Ecto neural progenitor cell (in vitro differentiated cells): Measurements from ENCODE around the gene CXCR4.

Source experiments
- DNase-seq: peaks from one replicate; pipeline ENCODE4 v3.0.0-alpha.2; 2018; ENCODE audit warnings: low spot score

Gene CXCR4

DNA sequence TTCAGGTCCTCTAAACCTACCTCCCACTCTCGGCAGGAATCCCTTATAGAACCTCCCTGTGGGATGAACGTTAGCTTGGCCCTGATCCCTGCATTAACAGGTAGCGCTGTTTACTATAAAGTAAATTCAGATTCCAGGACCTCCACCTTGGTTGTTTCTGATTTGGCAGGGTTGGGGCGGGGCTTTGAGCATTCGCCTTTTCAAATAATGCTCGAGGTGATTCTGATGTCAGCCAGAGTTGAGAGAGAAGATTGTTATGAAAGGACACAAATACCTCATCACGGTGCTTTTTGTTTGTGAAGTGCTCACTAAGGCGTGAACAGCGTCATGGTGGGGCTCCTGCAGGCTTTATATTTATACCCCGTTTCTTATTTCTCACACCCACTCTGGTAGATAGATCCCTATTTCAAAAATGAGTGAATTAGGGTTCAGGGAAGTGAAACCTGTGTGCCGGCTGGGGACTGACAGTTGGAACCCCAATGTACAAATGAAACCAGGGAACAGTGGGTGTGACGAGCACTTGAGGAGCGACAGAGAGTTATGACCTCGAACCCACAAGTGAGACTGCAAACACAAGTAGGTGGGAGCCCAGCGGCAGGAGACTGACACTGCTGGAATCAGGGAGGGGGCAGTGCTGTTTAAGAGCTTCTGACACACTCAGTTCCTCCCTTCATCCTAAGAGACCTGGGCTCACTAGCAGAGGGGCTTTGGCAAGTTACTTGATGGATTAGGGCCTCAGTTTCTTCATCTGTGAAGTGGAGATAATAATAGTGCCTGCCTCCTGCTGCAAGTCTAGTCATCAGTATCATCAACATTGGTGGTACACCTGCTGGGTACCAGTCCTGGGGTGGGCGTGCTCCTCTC is 14.2 kb upstream of the CXCR4 start:
- DNase-seq: no peak

DNA sequence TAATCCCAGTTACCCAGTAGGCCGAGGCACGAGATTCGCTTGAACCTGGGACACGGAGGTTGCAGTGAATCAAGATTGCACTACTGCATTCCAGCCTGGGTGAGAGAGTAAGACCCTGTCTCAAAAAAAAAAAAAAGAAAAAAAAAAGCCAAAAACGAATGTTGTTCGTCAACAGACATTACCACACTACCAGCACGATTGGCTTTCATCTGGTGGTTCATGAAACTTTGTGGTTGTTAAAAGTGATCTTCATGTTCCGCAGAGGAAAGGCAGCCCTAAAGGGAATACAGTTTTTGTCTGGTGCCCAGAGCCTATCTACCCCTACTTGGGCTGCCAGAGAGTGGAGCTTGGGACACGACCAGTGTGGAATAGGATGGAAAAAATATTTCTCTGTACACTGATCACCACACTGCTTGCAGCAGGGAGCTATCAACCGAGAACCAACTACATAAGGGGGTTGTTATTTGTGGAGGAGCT is 13.6 kb upstream of the CXCR4 start:
- DNase-seq: no peak

DNA sequence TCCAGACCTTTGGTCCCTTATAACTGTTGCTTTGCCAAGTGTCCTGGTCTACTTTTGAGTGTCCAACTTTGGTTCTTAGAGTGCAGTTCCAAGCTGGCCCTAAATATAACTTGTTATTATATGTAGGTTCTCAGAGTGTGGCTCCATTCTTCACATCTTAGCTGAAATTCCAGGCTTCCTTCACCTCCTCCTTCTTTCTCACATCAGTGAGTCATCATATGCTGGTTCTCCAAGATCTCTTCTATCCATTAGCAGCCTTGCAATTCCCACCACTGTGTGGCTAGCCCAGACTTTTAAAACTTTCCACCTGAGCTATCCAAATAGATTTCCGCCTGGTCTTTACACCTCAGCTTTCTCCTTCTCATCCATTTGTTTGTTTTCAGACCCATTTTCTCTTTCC is 12.6 kb upstream of the CXCR4 start:
- no peak for DNase-seq

GRCh38 chr2:136130045-136130444 is 12.1 kb upstream of the CXCR4 start:
- no peak for DNase-seq

GRCh38 chr2:136129601-136130000 is 11.7 kb upstream of the CXCR4 start:
- DNase-seq: no peak

DNA sequence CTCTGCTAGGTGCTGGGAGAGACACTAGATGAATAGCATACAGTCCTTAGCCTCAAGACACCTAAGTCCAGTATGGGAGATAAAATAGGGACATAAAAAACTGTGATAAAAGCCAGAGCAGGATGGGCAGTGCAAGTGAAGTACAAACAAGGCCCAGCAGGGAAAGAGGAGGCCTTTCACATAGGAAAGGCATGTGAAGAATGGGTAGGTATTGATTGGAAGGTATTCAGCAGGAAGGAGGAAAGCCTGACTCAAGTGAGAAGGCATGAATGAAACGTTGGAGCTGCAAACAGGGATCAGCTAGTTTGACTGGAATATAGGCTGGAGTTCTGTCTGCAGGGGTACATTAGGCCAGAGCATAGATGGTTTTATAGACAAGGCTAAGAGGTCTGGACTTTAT is 11.0 kb upstream of the CXCR4 start:
- no peak for DNase-seq

DNA sequence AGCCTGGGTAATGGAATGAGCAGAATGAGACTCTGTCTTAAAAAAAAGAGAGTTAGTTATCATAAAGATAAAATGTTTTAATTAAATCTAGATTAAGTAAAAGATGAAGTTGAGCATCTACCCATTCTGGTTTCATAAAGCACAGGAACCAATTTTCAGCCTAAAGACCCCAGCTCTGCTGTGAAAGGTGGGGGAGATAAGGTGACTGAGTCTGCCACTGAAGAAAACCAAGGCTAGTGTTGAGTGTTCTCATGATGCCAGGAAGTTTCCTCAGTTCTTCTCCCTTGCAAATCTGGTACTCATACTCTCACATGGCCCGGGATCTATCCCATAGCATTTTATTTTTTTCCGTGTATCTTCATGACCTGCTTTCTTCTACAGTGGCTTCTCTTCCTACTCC is 10.4 kb upstream of the CXCR4 start:
- no peak for DNase-seq

GRCh38 chr2:136127356-136127755 is 9.4 kb upstream of the CXCR4 start:
- no peak for DNase-seq

GRCh38 chr2:136126421-136126926 is 8.5 kb upstream of the CXCR4 start:
- DNase-seq: no peak

DNA sequence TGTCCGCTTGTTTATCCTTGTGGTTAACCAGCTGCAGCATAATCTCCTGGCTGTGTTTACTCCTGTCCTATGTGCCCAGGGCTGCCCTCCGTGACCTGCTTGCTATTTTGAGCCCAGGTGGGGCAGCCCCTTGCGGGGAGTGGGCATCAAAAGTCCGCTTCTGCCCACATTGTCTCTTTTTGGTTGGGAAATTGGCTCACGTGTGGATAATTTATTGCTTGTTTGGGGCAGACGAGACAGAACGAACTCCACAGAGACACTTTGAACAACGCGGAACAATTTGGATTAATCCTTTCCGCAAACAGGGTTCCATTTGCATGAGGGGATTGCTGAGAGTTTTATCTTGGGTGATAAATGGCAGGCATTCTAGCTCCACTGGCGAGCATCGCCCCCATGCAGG is 8.1 kb upstream of the CXCR4 start:
- DNase-seq: peak; percentile 51

- DNase-seq: no peak
Observed at GRCh38 chr2:136125236-136125635, 7.3 kb upstream of the CXCR4 start.

GRCh38 chr2:136124805-136125204 is 6.9 kb upstream of the CXCR4 start:
- DNase-seq: no peak

GRCh38 chr2:136122661-136123060 is 4.7 kb upstream of the CXCR4 start:
- DNase-seq: no peak

DNA sequence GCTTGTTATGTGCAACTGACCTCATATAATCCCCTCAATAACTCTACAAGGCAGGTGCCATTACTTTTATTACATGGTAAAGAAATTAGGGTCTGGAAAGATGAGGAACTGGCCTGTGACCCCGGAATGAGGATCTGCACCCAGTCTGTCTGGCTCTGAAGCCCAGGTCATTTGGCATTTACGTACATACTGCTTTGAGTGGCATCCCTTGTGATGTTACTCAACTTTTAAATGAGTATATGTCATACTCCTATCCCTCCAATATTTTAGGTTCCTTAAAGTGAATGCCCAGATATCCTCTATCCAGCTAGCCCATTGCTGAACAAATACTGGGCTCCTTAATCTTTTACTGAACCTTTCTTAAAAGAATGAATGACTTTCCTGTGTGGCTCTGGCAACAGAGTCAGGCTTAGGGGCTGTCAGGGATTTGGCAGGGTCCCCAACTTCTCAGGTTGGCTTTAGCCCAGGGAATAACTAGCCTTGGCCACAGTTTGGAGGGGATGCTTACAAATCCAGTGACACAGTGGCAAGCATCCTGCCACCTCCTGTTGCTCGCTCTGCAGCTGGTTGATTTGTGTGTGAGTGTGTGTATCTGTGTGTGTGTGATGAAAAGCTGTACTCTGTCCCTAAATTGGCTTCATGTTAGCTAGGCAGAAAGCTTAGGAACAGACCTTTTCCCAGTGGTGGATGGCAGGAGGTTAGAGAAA is 3.4 kb upstream of the CXCR4 start:
- DNase-seq: no peak

- no peak for DNase-seq
Observed at GRCh38 chr2:136119717-136120675, 2.0 kb upstream of the CXCR4 start.

DNA sequence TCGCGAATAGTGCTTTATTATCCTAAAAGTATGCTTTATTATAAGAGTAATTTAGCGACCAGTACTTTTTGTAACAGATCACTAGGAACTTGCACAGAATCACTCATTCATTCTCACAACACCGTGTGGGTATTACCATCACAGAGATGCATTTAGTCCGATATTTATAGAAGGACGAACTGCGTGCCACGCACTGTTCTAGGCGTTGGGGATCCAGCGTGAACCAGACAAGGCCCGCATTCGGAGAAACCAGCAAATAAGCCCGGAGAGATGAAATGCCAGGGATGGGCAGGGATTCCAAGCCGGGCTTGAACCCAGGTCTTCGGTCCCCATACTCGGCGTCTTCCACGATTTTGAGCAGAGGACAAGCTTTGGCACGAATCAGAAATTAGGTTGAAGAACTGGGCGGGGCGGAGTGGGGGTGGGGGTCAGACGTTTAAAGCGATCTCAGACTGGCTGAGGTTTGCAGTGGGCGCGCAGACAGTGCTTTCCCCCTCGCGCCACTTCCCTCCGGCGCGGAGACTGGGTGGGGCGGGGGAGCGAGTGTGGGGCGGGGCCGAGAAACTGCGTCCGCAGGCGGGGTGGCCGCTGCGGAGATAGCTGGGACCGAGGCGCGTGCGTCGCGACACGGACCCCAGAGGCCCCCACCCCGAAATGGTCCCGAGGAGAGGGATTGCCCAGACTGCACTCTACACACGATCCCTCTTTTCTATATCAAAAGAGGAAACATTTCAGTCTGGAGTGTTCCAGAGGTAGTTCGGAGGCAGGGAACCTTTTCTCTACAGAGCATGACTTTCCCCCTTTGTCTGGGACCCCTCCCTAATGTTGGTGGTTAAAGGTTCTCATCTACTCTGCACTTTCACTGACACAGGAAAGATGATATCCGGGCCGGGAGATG is 1.1 kb upstream of the CXCR4 start:
- DNase-seq: peak; percentile 81

- peak; percentile 76 for DNase-seq
Observed at GRCh38 chr2:136117391-136117841, 533 bp downstream of the CXCR4 start.

DNA sequence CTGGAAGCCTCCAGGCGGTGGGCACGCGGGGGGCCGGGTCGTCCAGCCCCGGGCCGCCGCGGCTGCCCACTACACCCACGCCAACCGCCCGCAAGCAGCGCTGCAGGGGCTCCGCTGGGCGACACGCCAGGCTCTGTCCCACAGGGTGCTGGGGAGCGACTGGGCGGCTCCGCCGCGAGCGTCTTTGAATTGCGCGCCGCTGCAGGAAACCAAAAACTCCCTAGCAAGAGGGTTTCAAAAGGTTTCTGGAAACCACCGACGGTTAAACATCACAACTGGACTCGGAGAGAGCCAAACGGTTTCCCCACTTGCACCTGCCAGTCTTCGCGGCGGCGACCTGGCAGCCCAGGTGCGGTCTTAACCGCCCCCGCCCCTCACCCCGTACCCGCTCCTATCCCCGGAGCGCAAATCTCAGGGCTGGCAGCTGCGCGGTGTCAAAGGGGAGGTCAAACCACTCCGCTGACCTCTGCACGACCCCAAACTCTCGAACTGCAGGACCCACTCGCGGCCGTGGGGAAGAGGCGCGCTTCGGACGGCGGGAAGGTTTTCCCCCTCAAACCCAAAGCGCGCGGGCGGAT is 1.0 kb downstream of the CXCR4 start:
- peak; percentile 64 for DNase-seq

DNA sequence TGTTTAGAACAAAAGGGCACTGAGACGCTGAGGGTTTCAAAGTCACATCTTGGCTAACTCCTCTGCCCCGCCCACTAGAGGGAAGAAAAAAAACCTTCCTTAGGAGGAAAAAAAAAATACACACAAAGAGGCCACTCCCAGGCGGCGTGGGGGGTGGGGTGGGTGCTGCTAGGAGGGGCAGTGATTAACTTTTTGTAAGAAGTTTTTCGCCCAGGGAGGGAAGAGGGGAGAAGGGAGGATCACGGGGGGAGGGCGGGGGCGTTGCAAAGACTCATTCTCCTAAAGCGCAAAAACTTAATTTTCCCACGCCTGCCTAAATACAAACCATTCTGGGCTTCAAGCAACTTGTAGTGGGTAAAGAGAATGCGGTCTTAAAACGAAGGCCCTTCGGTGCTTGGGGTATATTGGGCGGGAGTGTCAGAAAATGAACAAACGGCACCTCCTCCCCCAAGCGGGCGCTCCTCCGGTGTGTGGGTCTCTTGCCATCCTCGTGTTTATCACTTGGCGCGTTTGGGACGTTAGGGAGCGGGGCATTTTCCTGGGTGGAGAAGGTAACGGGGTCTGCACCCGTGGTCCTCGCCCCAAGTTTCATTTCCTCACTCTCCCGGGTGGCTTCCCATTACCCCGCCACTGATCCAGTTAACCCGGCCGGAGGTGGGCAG is 1.7 kb downstream of the CXCR4 start:
- DNase-seq: peak; percentile 68

GRCh38 chr2:136115183-136115761 is 2.7 kb downstream of the CXCR4 start:
- no peak for DNase-seq
